NCI-H2107 treated with DMSO at 0.1 percent for 48 hours (cell line): Measurements from ENCODE around the gene KDM1A.

Experiments used
- DNase-seq: peaks from one replicate; lab custom pipeline; 2025; ENCODE audit not compliant: unreplicated experiment; lab: John Stamatoyannopoulos, UW

The KDM1A gene

DNA sequence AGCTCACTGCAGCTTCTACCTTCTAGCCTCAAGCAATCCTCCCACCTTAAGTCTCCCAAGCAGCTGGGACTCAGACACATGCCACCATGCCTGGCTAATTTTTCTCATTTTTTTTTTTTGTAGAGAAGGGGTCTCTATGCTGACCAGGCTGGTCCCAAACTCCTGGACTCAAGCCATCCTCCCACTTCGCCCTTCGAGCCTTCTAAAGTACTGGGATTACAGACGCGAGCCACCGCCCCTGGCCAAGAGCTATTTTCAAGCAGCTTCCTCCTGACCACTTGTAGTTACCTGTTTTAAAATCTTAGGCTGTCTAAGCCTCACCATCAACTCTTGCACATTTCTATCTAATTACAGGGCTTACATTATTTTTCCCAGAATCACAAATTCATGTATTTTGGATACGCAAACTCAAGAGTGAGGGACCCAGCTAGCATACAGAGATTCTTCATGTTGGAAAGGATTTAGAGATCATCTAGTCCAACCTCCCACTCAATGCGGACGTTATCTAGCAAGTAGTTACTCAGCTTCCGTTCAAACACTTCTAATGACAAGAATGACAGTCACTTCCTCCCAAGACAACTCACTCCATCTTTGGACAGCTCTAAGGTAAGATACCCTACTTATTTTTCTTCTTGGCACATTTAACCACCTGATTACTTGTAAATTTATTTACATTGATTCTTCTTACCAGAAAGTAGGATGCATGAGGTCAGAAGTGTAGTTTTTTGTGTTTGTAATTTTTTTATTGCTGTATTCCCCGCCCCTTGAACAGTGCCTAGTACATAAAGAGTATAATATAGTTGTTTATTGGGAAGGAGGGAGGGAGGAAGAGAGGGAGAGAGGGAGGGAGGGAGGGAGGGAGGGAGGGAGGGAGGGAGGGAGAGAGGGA, 84.0 kb downstream of the KDM1A start:
- DNase-seq: no peak

GRCh38 chr1:23108918-23109533, 89.8 kb downstream of the KDM1A start:
- DNase-seq: peak; percentile 37

DNA sequence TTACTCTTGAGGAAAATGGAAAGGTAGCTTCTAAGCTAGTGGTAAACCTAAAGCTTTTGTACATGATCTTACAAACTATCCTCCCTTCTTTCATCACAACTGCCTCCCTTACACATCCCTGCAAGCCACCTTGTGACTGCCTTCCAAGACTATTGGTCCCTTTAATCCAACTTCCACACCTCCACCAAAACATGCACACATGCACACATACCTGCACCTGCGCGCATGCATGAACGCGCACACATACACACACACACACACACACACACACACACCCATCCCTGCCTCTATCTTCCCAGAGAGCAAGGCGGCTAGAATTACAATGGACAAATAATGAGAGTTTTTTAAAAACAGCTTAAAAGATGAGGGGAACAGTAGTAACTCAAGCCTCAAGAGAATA, 91.1 kb downstream of the KDM1A start:
- no peak for DNase-seq

- DNase-seq: no peak
Observed at GRCh38 chr1:23111600-23112535, 92.6 kb downstream of the KDM1A start.

DNA sequence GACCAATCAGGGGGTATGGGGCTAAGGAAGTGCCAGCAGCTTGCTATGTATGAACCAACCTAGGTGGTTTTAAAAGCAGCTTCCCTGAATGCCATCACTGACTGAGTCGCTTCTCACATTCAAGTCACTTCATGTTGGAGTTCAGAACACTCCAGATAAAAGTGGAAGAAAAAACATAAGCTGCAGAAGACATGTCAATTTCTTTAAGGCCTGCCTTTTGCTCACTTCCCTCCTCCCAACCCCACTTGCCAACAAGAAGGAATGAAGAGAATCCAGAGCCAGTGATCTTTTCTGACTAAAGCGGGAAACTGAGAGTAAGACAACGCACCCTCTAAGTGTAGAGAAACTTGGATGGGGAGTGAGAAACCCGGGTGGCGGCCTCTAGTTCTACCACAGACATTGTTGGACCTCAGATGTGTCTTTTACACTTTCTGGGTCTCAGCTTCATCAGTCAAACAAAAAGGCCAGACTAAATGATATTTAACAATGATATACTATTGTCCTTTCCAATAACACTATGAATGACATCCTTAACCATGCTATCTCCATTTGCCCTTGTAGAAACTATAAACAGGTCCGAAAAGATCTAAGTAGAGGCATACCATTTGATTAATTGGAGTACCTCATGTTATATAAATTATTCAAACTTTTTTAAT, 95.3 kb downstream of the KDM1A start:
- DNase-seq: no peak

DNA sequence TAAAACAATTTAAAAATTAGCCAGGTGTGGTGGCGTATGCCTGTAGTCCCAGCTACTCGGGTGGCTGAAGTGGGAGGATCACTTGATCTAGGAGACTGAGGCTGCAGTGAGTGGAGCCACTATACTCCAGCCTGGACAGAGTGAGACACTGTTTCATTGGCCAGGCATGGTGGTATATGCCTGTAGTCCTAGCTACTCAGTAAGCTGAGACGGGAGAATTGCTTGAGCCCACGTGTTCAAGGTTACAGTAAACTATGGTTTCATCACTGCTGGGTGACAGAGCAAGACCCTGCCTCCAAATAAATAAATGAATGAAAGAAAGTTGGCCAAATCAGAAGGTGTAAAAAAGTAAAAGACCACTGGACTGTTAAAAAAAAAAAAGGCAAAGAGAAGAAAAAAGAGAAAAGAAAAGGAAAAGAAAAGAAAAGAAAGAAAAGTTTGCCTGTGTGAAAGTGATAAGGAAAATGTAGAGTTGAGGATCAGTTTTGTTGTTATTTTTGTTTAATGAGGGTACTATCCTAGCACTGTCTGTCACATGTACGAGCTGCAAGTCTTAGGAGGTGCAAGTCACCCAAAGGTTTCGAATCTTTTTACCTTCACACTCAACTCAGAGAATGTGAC, 97.1 kb downstream of the KDM1A start:
- DNase-seq: no peak

GRCh38 chr1:23116921-23117699, 97.8 kb downstream of the KDM1A start:
- no peak for DNase-seq

DNA sequence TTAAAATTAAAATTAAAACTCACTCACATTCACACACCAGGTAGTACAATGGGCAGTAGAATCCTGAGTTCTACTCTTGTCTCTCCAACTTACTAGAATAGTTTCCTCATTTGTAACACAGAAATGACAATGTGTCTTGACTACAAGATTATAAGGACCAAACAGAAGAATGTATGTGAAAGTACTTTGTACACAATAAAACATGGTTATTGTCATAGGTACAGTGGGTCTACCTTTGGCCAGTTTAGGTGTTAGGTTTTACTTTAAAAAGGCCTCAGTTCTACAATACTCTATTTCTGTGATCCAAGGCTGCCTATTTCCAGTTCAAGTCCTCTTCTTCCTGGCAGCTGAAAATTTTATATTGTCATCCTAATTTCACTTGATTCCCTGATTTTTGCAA, 99.1 kb downstream of the KDM1A start:
- DNase-seq: no peak

- no peak for DNase-seq
Observed at GRCh38 chr1:23118957-23119792, 99.9 kb downstream of the KDM1A start.

DNA sequence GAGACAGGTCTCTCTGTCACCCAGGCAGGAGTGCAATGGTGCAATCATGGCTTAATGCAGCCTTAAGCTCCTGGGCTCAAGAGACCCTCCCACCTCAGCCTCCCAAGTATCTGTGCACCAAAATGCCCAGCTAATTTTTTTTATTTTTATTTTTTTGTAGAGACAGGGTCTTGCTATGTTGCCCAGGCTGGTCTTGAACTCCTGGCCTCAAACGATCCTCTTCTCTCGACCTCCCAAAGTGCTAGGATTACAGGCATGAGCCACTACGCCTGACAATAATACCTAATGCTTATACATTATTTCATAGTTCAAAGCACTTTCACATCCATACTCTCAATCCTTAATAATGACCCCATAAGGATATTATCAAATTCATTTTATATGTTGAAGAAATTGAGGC, 101.1 kb downstream of the KDM1A start:
- no peak for DNase-seq

- no peak for DNase-seq
Observed at GRCh38 chr1:23122023-23122748, 102.9 kb downstream of the KDM1A start.

- no peak for DNase-seq
Observed at GRCh38 chr1:23122796-23123195, 103.5 kb downstream of the KDM1A start.

DNA sequence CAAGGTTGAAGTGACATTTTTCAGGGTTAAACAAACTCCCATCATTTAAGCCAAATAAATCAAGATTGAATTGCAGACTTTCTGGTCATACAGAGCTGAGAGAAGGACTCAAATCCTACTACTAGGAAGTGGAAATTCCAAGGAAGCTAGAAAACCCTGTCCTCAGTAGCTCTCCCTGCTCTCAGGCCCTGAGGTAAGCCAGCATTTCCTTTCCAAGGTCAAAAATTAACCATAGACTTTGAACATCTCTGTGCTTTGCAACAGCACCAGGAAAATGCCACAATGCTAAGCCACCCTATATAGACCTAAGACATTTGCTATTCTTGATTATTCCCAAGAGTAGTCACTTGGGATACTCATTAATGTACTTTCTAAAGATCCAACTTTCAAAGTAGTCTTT, 104.3 kb downstream of the KDM1A start:
- DNase-seq: no peak

DNA sequence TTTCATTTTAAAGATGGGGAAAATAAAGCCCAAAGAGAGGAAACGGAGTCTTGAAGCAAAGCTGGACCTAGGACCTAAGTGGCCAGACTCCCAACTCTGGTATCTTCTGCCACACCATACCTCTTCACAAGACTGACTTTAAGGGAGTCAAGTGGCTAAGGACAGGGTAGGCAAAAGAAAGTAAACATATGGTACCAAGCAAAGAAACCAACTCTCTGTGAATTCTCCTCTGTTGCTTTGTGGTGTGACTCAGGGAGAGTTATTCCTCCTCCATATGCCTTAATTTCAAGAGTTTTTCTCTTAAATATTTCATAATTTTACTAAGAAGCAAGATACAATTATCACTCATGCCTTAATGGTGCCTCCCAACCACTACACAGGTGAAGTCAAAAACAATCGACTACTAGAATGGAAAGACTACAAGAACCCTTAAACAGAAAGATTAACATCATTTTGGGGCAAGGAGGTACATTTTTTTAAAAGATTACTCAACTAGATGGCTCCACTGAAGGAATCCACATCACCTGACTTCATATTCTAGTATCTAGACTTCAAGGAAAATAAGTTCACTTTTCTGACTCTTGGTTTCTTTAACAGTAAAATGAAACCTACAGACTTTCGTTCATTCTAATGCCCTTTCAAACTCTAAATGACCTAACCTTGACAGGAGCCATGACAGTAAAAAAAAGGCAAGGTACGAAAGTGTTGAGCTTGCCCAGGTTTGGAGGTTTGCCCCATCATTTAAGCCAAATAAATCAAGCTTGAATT, 105.2 kb downstream of the KDM1A start:
- no peak for DNase-seq

GRCh38 chr1:23125489-23125888, 106.2 kb downstream of the KDM1A start:
- no peak for DNase-seq

DNA sequence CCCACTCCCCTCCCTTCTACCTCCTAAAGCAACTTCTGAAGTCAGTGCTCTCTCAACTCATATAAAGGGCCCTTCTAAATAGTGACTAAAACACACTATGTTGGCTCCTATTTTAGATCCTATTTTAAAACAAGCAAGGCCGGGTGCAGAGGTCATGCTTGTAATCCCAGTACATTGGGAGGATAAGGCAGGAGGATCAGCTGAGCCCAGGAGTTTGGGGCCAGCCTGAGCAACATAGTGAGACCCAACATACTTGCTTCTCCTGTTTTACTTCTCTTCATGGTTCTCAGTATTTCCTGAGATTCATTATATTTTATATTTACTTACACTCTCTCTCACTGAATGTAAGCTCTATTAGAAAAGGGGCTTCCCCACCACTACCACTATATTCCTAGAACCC, 106.9 kb downstream of the KDM1A start:
- DNase-seq: no peak

GRCh38 chr1:23126801-23127200, 107.5 kb downstream of the KDM1A start:
- DNase-seq: no peak
